ENCODE data around the gene GADL1.

Gene GADL1

GRCh38 chr3:30913176-30913575 is 18.7 kb upstream of the GADL1 start:
- no peak overlapping the region for H3K4me3 ChIP-seq
- no peaks in the 10 kb centered on the region for H3K36me3 ChIP-seq (replicated peaks)
- in situ Hi-C loops (cut with MboI; ENCODE audit: low sequenced_read_pairs), result no loop called here
- H3K9me3 ChIP-seq, result no peaks in the 10 kb centered on the region
- peaks cover 15% of the 10 kb centered on the region for H3K4me1 ChIP-seq
- no peaks in the 10 kb centered on the region for H3K27me3 ChIP-seq (ENCODE audit: low read depth)
- no peak for DNase-seq (ENCODE audit: low spot score in 2 of 2)

GRCh38 chr3:30912301-30912700 is 17.8 kb upstream of the GADL1 start:
- H3K4me1 ChIP-seq, result peaks cover 17% of the 10 kb centered on the region
- no peaks in the 10 kb centered on the region for H3K27me3 ChIP-seq (ENCODE audit: low read depth)
- no peak overlapping the region for H3K4me3 ChIP-seq
- in situ Hi-C loops (cut with MboI; ENCODE audit: low sequenced_read_pairs), result no loop called here
- no peak for DNase-seq (ENCODE audit: low spot score in 2 of 2)
- H3K36me3 ChIP-seq (replicated peaks), result no peaks in the 10 kb centered on the region
- H3K9me3 ChIP-seq, result no peaks in the 10 kb centered on the region

- DNase-seq (ENCODE audit: low spot score in 2 of 2), result peak; percentile 37 to 76
- in situ Hi-C loops (cut with MboI; ENCODE audit: low sequenced_read_pairs), result no loop called here
- H3K36me3 ChIP-seq (replicated peaks), result no peaks in the 10 kb centered on the region
- H3K9me3 ChIP-seq, result no peaks in the 10 kb centered on the region
- peaks cover 17% of the 10 kb centered on the region for H3K4me1 ChIP-seq
- H3K4me3 ChIP-seq, result no peak overlapping the region
- H3K27me3 ChIP-seq (ENCODE audit: low read depth), result no peaks in the 10 kb centered on the region
Observed at GRCh38 chr3:30908456-30909037, 14.1 kb upstream of the GADL1 start.

- no peaks in the 10 kb centered on the region for H3K9me3 ChIP-seq
- no peak overlapping the region for H3K4me3 ChIP-seq
- peaks cover 17% of the 10 kb centered on the region for H3K4me1 ChIP-seq
- no peaks in the 10 kb centered on the region for H3K27me3 ChIP-seq (ENCODE audit: low read depth)
- in situ Hi-C loops (cut with MboI; ENCODE audit: low sequenced_read_pairs), result no loop called here
- no peak for DNase-seq (ENCODE audit: low spot score in 2 of 2)
- H3K36me3 ChIP-seq (replicated peaks), result no peaks in the 10 kb centered on the region
Observed at GRCh38 chr3:30904996-30905395, 10.5 kb upstream of the GADL1 start.

GRCh38 chr3:30895329-30895728 is 868 bp upstream of the GADL1 start:
- H3K4me1 ChIP-seq, result peaks cover 31% of the 10 kb centered on the region
- H3K27me3 ChIP-seq (ENCODE audit: low read depth), result no peaks in the 10 kb centered on the region
- in situ Hi-C loops (cut with MboI; ENCODE audit: low sequenced_read_pairs), result no loop called here
- no peaks in the 10 kb centered on the region for H3K9me3 ChIP-seq
- peak in 1 of 2 experiments; percentile 90 for DNase-seq (ENCODE audit: low spot score in 2 of 2)
- H3K36me3 ChIP-seq (replicated peaks), result no peaks in the 10 kb centered on the region
- H3K4me3 ChIP-seq, result peak overlapping the region; percentile 45

- H3K36me3 ChIP-seq (replicated peaks), result no peaks in the 10 kb centered on the region
- H3K4me3 ChIP-seq, result peak overlapping the region; percentile 45
- DNase-seq (ENCODE audit: low spot score in 2 of 2), result peak in 1 of 2 experiments; percentile 4
- peaks cover 36% of the 10 kb centered on the region for H3K4me1 ChIP-seq
- H3K9me3 ChIP-seq, result no peaks in the 10 kb centered on the region
- no peaks in the 10 kb centered on the region for H3K27me3 ChIP-seq (ENCODE audit: low read depth)
- in situ Hi-C loops (cut with MboI; ENCODE audit: low sequenced_read_pairs), result no loop called here
Observed at GRCh38 chr3:30893678-30894325, 659 bp downstream of the GADL1 start.

GRCh38 chr3:30890907-30891306 is 3.6 kb downstream of the GADL1 start:
- H3K36me3 ChIP-seq (replicated peaks), result no peaks in the 10 kb centered on the region
- no peaks in the 10 kb centered on the region for H3K27me3 ChIP-seq (ENCODE audit: low read depth)
- H3K4me1 ChIP-seq, result peaks cover 33% of the 10 kb centered on the region
- no peak for DNase-seq (ENCODE audit: low spot score in 2 of 2)
- H3K9me3 ChIP-seq, result no peaks in the 10 kb centered on the region
- in situ Hi-C loops (cut with MboI; ENCODE audit: low sequenced_read_pairs), result no loop called here
- H3K4me3 ChIP-seq, result no peak overlapping the region

- in situ Hi-C loops (cut with MboI; ENCODE audit: low sequenced_read_pairs), result no loop called here
- DNase-seq (ENCODE audit: low spot score in 2 of 2), result no peak
- Histone ChIP-seq H3K9me3 (no peaks in the 10 kb centered on the region), H3K27me3 (ENCODE audit: low read depth) (no peaks in the 10 kb centered on the region), H3K36me3 (replicated peaks) (no peaks in the 10 kb centered on the region), H3K4me1 (peaks cover 13% of the 10 kb centered on the region), H3K4me3 (no peak overlapping the region)
Observed at GRCh38 chr3:30886888-30887287, 7.6 kb downstream of the GADL1 start.

- in situ Hi-C loops (cut with MboI; ENCODE audit: low sequenced_read_pairs), result no loop called here
- H3K9me3 ChIP-seq, result no peaks in the 10 kb centered on the region
Observed at GRCh38 chr3:30878862-30879261, 15.6 kb downstream of the GADL1 start.

GRCh38 chr3:30875505-30875904 is 19.0 kb downstream of the GADL1 start:
- Histone ChIP-seq H3K27me3 (ENCODE audit: low read depth) (no peaks in the 10 kb centered on the region), H3K9me3 (no peaks in the 10 kb centered on the region), H3K4me1 (no peaks in the 10 kb centered on the region), H3K36me3 (replicated peaks) (no peaks in the 10 kb centered on the region), H3K4me3 (no peak overlapping the region)
- DNase-seq (ENCODE audit: low spot score in 2 of 2), result no peak
- in situ Hi-C loops (cut with MboI; ENCODE audit: low sequenced_read_pairs), result no loop called here

More at GRCh38 chr3:30878862-30879261, 15.6 kb downstream of the GADL1 start:
- H3K36me3 ChIP-seq (replicated peaks), result no peaks in the 10 kb centered on the region
- no peak for DNase-seq (ENCODE audit: low spot score in 2 of 2)
- no peak overlapping the region for H3K4me3 ChIP-seq
- no peaks in the 10 kb centered on the region for H3K4me1 ChIP-seq
- no peaks in the 10 kb centered on the region for H3K27me3 ChIP-seq (ENCODE audit: low read depth)

GRCh38 chr3:30873671-30874070 is 20.8 kb downstream of the GADL1 start:
- Histone ChIP-seq H3K27me3 (ENCODE audit: low read depth) (no peaks in the 10 kb centered on the region), H3K9me3 (no peaks in the 10 kb centered on the region), H3K36me3 (replicated peaks) (no peaks in the 10 kb centered on the region), H3K4me1 (no peaks in the 10 kb centered on the region), H3K4me3 (no peak overlapping the region)
- no peak for DNase-seq (ENCODE audit: low spot score in 2 of 2)
- in situ Hi-C loops (cut with MboI; ENCODE audit: low sequenced_read_pairs), result no loop called here

GRCh38 chr3:30872879-30873278 is 21.6 kb downstream of the GADL1 start:
- H3K36me3 ChIP-seq (replicated peaks), result no peaks in the 10 kb centered on the region
- H3K4me1 ChIP-seq, result no peaks in the 10 kb centered on the region
- no peaks in the 10 kb centered on the region for H3K9me3 ChIP-seq
- in situ Hi-C loops (cut with MboI; ENCODE audit: low sequenced_read_pairs), result no loop called here
- H3K4me3 ChIP-seq, result no peak overlapping the region
- DNase-seq (ENCODE audit: low spot score in 2 of 2), result no peak
- H3K27me3 ChIP-seq (ENCODE audit: low read depth), result no peaks in the 10 kb centered on the region

- no peak for DNase-seq (ENCODE audit: low spot score in 2 of 2)
- no peaks in the 10 kb centered on the region for H3K9me3 ChIP-seq
- no peaks in the 10 kb centered on the region for H3K4me1 ChIP-seq
- no peaks in the 10 kb centered on the region for H3K27me3 ChIP-seq (ENCODE audit: low read depth)
- H3K4me3 ChIP-seq, result no peak overlapping the region
- H3K36me3 ChIP-seq (replicated peaks), result no peaks in the 10 kb centered on the region
- in situ Hi-C loops (cut with MboI; ENCODE audit: low sequenced_read_pairs), result no loop called here
Observed at GRCh38 chr3:30871720-30872119, 22.7 kb downstream of the GADL1 start.

- in situ Hi-C loops (cut with MboI; ENCODE audit: low sequenced_read_pairs), result no loop called here
- no peak for DNase-seq (ENCODE audit: low spot score in 2 of 2)
Observed at GRCh38 chr3:30864836-30865235, 29.6 kb downstream of the GADL1 start.

More at GRCh38 chr3:30864836-30865235, 29.6 kb downstream of the GADL1 start:
- Histone ChIP-seq H3K4me1 (peaks cover 24% of the 10 kb centered on the region), H3K27me3 (ENCODE audit: low read depth) (no peaks in the 10 kb centered on the region; the same call in 1 of the 2 replicates), H3K9me3 (no peaks in the 10 kb centered on the region), H3K36me3 (replicated peaks) (no peaks in the 10 kb centered on the region; the same call in 1 of the 2 replicates), H3K4me3 (no peak overlapping the region)

Measured in HAP-1 (cell line).